ENCODE results near the gene ORC6. TPM values are rescaled to one million over a fixed set of nuclear protein-coding genes. Genes with fewer than 3 reads are reported as not detected.

Gene ORC6
- total and polyA plus RNA-seq, 9 of the 15 experiments (the other 6 are each of a cell fraction or from before 2014, with no cell fraction given), result 18.7 to 71.4 (median 47.0) TPM

- no peak for TF ChIP-seq NKRF (IDR thresholded peaks at IDR 0.05; ENCODE audit: borderline replicate concordance)
Measured at GRCh38 chr16:46729326-46729995, 40.0 kb downstream of the ORC6 start (continued).

GRCh38 chr16:46730126-46730525, 40.7 kb downstream of the ORC6 start:
- Histone ChIP-seq H3K27ac (ENCODE audit: extremely low read depth, low read depth, low read length) (no peak overlapping the region), H3K36me3 (ENCODE audit: control insufficient read depth, insufficient read depth, low read length) (no peaks in the 10 kb centered on the region; the same call in 2 of the 3 replicates), H3K4me2 (ENCODE audit: insufficient read depth, low read length) (no peak overlapping the region), H3K9ac (ENCODE audit: insufficient read depth in 1 of 2, low read depth in 2 of 2, low read length in 2 of 2) (no peak overlapping the region), H2AFZ (ENCODE audit: low read depth, low read length) (no peak overlapping the region), H3K4me3 (no peak overlapping the region), H3K79me2 (ENCODE audit: control insufficient read depth, insufficient read depth, low read length) (no peaks in the 10 kb centered on the region), H3K9me3 (replicated peaks; ENCODE audit: control insufficient read depth, insufficient read depth, low read depth, low read length) (peaks cover 2% of the 10 kb centered on the region; the same call in 1 of the 2 replicates), H4K20me1 (replicated peaks; ENCODE audit: control insufficient read depth, insufficient read depth, low read length) (no peaks in the 10 kb centered on the region), H3K9me1 (ENCODE audit: control insufficient read depth, insufficient read depth, low read length) (no peaks in the 10 kb centered on the region), H3K4me1 (replicated peaks in 1 of 2; ENCODE audit: control insufficient read depth in 2 of 2, insufficient read depth in 2 of 2, low read length in 2 of 2) (peaks cover 0 to 6% of the 10 kb centered on the region in 2 experiments; a peak in 1 of 5 replicates), H3K27me3 (ENCODE audit: control insufficient read depth in 2 of 2, insufficient read depth in 2 of 2, low read length in 2 of 2) (no peaks in the 10 kb centered on the region)
- BruUV-seq (replicated peaks), result no TSS peak
- ChIA-PET CTCF (ENCODE audit: low intra/inter-chr PET ratio) (no interaction called here), POLR2A (no interaction called here)
- TF ChIP-seq SOX6 (IDR thresholded peaks at IDR 0.05) (no peak), MTF1 (CRISPR knock-in tag; IDR thresholded peaks at IDR 0.05; ENCODE audit: borderline replicate concordance) (no peak), HIVEP1 (CRISPR knock-in tag; IDR thresholded peaks at IDR 0.05) (no peak), SMAD3 (CRISPR knock-in tag; conservative IDR thresholded peaks at IDR 0.05) (no peak), GTF2A2 (tag; IDR thresholded peaks at IDR 0.05) (no peak), SIN3B (IDR thresholded peaks at IDR 0.05; ENCODE audit: low read depth) (no peak), NONO (IDR thresholded peaks at IDR 0.05; ENCODE audit: low read depth in 2 of 2, low read length in 1 of 2) (no peak), EGR1 (conservative IDR thresholded peaks at IDR 0.05) (no peak), HMGN3 (IDR thresholded peaks at IDR 0.05; ENCODE audit: borderline replicate concordance, extremely low read depth, insufficient read length, low read depth, low read length) (no peak), TAF9B (IDR thresholded peaks at IDR 0.05; ENCODE audit: partially characterized antibody) (no peak), DPF2 (IDR thresholded peaks at IDR 0.05) (no peak), IFI16 (CRISPR knock-in tag; IDR thresholded peaks at IDR 0.05) (no peak), ZBTB34 (CRISPR knock-in tag; IDR thresholded peaks at IDR 0.05) (no peak), ZNF444 (CRISPR knock-in tag; IDR thresholded peaks at IDR 0.05) (no peak)
- DNase-seq (ENCODE audit: extremely low read depth in 1 of 4, low spot score in 3 of 4), result no peak
- WGBS (ENCODE audit: insufficient coverage, low coverage, missing lambda C conversion rate), result 43% methylated on average over 8 of the region's 8 CpGs
- intact Hi-C loops (cut with micrococcal nuclease), result no loop called here
- no peak for FAIRE-seq
- ATAC-seq, result no peak
- in situ Hi-C loops (cut with MboI), result no loop called here
